ENCODE measurements around the gene ANKS6. TPM values are rescaled to one million over a fixed set of nuclear protein-coding genes. Genes with fewer than 3 reads are reported as not detected.

Gene ANKS6
- total RNA-seq, 2 experiments from 2014 or later: 5.6 to 5.9 TPM

- POLR2A ChIA-PET: no interaction called here
Observed at GRCh38 chr9:98795970-98796363, 388 bp downstream of the ANKS6 start.

DNA sequence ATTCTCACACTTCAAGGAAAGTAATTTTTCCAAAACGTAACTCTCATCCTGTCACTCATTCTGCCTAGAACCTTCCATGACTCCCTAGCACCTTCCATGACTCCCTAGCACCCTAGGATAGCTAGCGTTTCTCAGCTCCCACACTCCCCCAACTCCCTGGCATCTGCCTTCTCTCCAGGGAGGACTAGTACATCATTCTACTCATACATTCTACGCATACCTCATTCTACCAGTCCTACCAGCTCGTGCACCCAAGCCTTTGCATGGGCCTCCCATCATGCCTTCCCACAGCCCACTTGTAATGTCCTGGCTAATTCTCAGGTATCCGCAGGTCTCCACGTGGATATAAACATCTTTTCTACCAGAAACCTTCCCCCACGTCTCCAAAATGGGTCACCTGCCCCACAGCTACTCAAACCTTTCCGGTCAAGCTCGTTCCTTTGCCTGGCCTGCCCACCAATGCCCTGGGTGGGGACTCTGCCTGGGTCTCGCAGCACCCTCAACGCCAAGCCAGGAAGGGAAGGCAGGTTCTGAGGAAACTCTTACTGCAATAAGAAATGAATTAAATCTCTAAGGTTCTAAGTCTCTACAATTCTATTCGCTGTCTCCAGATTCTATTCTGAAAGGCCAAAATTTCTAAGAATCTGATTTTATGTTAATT lies 930 bp downstream of the ANKS6 start:
- H3K27ac Mint-ChIP-seq: peak overlapping the region; percentile 27
- DNase-seq: no peak
- peaks cover 7% of the 10 kb centered on the region for H3K36me3 Mint-ChIP-seq (ENCODE audit: low read depth)
- peak overlapping the region; percentile 67 for H3K4me3 Mint-ChIP-seq
- ChIA-PET CTCF (interaction anchor here (1.6 kb wide), 1 partner anchor 19 kb away, joined by 5 read pairs; no protein-coding TSS in a partner anchor), POLR2A (no interaction called here)
- H3K9me3 Mint-ChIP-seq: peaks cover 16% of the 10 kb centered on the region
- H3K27me3 Mint-ChIP-seq: peaks cover 8% of the 10 kb centered on the region
- peaks cover 24% of the 10 kb centered on the region for H3K4me1 Mint-ChIP-seq

More at GRCh38 chr9:98795970-98796363, 388 bp downstream of the ANKS6 start:
- peaks cover 22% of the 10 kb centered on the region for H3K4me1 Mint-ChIP-seq
- peak; percentile 12 for DNase-seq
- peaks cover 8% of the 10 kb centered on the region for H3K27me3 Mint-ChIP-seq
- H3K9me3 Mint-ChIP-seq: peaks cover 16% of the 10 kb centered on the region
- peak overlapping the region; percentile 27 for H3K27ac Mint-ChIP-seq
- H3K4me3 Mint-ChIP-seq: peak overlapping the region; percentile 67
- H3K36me3 Mint-ChIP-seq (ENCODE audit: low read depth): peaks cover 7% of the 10 kb centered on the region
- CTCF ChIA-PET: interaction anchor here (1.6 kb wide), 1 partner anchor 20 kb away, joined by 5 read pairs; no protein-coding TSS in a partner anchor

DNA sequence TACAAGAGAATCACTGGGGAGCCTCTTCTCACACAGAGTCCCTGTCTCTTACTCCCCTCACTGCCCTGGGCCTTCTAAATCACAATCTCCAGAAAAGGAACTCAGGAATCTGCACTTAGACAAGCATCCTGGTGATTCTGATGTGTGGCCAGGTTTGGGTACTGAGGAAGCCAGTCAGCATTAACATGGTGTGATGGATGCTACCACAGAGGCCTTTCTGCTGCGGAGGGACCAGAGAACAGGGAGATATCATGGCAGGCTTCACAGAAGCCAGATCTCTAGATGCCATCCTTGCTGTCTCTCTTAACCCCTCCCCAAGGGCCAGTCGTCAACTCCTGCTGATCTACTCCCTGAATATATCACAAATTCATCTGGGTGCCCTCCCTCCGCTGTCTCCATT lies 1.6 kb downstream of the ANKS6 start:
- no peak overlapping the region for H3K27ac Mint-ChIP-seq
- CTCF ChIA-PET: interaction anchor here (1.6 kb wide), 1 partner anchor 19 kb away, joined by 5 read pairs; no protein-coding TSS in a partner anchor
- POLR2A ChIA-PET: no interaction called here

GRCh38 chr9:98793031-98793430 lies 3.3 kb downstream of the ANKS6 start:
- Mint-ChIP-seq H3K27ac (no peak overlapping the region), H3K4me3 (no peak overlapping the region), H3K36me3 (ENCODE audit: low read depth) (peaks cover under 1% of the 10 kb centered on the region), H3K4me1 (peaks cover 24% of the 10 kb centered on the region), H3K9me3 (peaks cover 4% of the 10 kb centered on the region), H3K27me3 (peaks cover 2% of the 10 kb centered on the region)
- no peak for DNase-seq
- CTCF ChIA-PET: interaction anchor here (1.0 to 1.5 kb wide), 2 partner anchors 10 to 15 kb away, joined by 3 read pairs; partner anchors contain the start of gene GALNT12
- POLR2A ChIA-PET: no interaction called here

More for the DNA sequence above, 1.6 kb downstream of the ANKS6 start:
- peaks cover 16% of the 10 kb centered on the region for H3K9me3 Mint-ChIP-seq
- no peak for DNase-seq
- peaks cover 24% of the 10 kb centered on the region for H3K4me1 Mint-ChIP-seq
- peaks cover 7% of the 10 kb centered on the region for H3K36me3 Mint-ChIP-seq (ENCODE audit: low read depth)
- peak overlapping the region; percentile 67 for H3K4me3 Mint-ChIP-seq
- H3K27me3 Mint-ChIP-seq: peaks cover 8% of the 10 kb centered on the region

GRCh38 chr9:98791608-98792490 lies 4.5 kb downstream of the ANKS6 start:
- Mint-ChIP-seq H3K27ac (no peak overlapping the region), H3K4me3 (no peak overlapping the region)

DNA sequence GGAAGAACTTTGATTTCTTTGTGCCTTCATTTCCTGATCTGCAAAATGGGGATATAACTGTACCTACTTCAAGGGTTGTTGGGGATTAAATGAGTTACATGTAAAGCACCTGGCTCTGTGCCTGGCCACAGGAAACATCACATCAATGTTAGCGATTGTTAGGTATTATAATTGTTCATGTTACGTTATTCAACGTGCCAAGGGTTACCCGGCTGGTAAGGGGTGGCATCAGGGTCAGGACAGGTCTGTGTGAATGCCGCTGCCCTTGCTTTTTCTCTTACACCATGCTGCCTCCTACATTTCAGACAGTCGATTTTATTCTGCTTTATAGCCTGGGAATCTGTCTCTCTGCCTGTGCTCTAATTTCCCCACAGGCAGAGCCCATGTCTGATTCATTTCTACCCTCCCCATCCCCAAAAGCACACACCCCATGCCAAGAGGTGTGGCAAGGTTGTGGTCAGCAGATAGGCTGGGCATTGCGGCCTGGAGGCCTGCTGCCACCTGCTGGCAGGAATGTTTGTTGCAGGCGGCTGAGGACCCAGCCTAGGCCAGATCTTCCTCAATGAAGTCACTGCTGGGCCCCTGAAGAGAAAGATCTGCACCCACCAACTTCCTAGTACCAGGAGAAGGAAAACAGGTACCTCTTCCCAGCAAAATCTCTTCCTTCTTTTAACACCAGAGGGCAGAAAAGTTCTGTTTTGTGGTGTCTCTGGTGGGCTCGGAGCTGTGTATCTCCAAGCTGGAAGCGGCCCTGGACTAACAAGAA lies 5.3 kb downstream of the ANKS6 start:
- Mint-ChIP-seq H3K27me3 (no peaks in the 10 kb centered on the region), H3K4me1 (peaks cover 20% of the 10 kb centered on the region), H3K9me3 (no peaks in the 10 kb centered on the region), H3K36me3 (ENCODE audit: low read depth) (no peaks in the 10 kb centered on the region), H3K4me3 (no peak overlapping the region), H3K27ac (no peak overlapping the region)
- ChIA-PET CTCF (interaction anchor here (0.9 to 1.4 kb wide), 3 partner anchors 11 to 54 kb away, joined by 3 to 5 read pairs (median 5); no protein-coding TSS in a partner anchor), POLR2A (no interaction called here)
- peak; percentile 62 for DNase-seq

More at GRCh38 chr9:98791608-98792490, 4.5 kb downstream of the ANKS6 start:
- H3K4me1 Mint-ChIP-seq: peaks cover 20% of the 10 kb centered on the region
- H3K36me3 Mint-ChIP-seq (ENCODE audit: low read depth): no peaks in the 10 kb centered on the region
- no peak for DNase-seq
- CTCF ChIA-PET: interaction anchor here (0.9 to 1.5 kb wide), 3 partner anchors 14 to 53 kb away, joined by 3 to 5 read pairs (median 3); partner anchors contain the start of gene GALNT12
- POLR2A ChIA-PET: no interaction called here
- H3K9me3 Mint-ChIP-seq: no peaks in the 10 kb centered on the region
- no peaks in the 10 kb centered on the region for H3K27me3 Mint-ChIP-seq

- no peaks in the 10 kb centered on the region for H3K27me3 Mint-ChIP-seq
- ChIA-PET POLR2A (no interaction called here), CTCF (interaction anchor here (1.2 to 1.4 kb wide), 2 partner anchors 12 to 54 kb away, joined by 3 to 5 read pairs; no protein-coding TSS in a partner anchor)
- no peaks in the 10 kb centered on the region for H3K9me3 Mint-ChIP-seq
- no peaks in the 10 kb centered on the region for H3K36me3 Mint-ChIP-seq (ENCODE audit: low read depth)
- no peak overlapping the region for H3K4me3 Mint-ChIP-seq
- no peak overlapping the region for H3K27ac Mint-ChIP-seq
- DNase-seq: no peak
- H3K4me1 Mint-ChIP-seq: peaks cover 15% of the 10 kb centered on the region
Observed at GRCh38 chr9:98790134-98790841, 6.1 kb downstream of the ANKS6 start.

- H3K4me3 Mint-ChIP-seq: no peak overlapping the region
- H3K9me3 Mint-ChIP-seq: no peaks in the 10 kb centered on the region
- POLR2A ChIA-PET: no interaction called here
- no peak for DNase-seq
- peaks cover 12% of the 10 kb centered on the region for H3K4me1 Mint-ChIP-seq
- H3K36me3 Mint-ChIP-seq (ENCODE audit: low read depth): no peaks in the 10 kb centered on the region
- CTCF ChIA-PET: interaction anchor here (1.2 kb wide), 1 partner anchor 12 kb away, joined by 5 read pairs; no protein-coding TSS in a partner anchor
- H3K27ac Mint-ChIP-seq: no peak overlapping the region
- no peaks in the 10 kb centered on the region for H3K27me3 Mint-ChIP-seq
Observed at GRCh38 chr9:98789483-98790133, 6.7 kb downstream of the ANKS6 start.

DNA sequence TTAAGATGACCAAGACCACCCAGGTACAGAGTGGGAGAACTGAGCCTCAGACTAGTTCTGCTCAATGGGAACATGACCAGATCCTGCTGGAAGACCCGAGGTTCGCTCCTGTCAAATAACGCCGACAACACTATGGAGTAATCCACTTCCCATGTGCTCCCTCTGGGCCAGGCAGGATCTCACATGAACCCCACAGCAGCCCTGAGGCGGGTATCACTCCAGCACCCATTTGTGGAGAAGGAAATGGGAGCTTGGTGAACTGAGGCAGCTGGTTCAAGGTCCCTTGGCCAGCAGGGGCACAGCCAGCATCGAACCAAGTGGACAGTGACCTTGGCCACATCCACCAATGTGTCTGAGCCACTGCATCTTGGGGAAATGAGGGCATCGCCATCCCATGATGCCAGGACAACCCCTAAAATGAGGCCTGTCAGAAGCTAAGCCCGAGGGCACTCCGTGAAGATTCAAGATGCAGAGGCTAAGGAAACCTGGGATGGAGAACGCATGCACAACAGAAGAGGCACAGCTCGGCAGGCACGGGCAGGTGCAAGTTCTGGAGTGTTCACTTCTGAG lies 8.5 kb downstream of the ANKS6 start:
- Mint-ChIP-seq H3K27ac (no peak overlapping the region), H3K27me3 (no peaks in the 10 kb centered on the region), H3K4me3 (no peak overlapping the region), H3K4me1 (peaks cover 12% of the 10 kb centered on the region), H3K9me3 (no peaks in the 10 kb centered on the region), H3K36me3 (ENCODE audit: low read depth) (no peaks in the 10 kb centered on the region)
- CTCF ChIA-PET: no interaction called here
- POLR2A ChIA-PET: no interaction called here
- DNase-seq: no peak

DNA sequence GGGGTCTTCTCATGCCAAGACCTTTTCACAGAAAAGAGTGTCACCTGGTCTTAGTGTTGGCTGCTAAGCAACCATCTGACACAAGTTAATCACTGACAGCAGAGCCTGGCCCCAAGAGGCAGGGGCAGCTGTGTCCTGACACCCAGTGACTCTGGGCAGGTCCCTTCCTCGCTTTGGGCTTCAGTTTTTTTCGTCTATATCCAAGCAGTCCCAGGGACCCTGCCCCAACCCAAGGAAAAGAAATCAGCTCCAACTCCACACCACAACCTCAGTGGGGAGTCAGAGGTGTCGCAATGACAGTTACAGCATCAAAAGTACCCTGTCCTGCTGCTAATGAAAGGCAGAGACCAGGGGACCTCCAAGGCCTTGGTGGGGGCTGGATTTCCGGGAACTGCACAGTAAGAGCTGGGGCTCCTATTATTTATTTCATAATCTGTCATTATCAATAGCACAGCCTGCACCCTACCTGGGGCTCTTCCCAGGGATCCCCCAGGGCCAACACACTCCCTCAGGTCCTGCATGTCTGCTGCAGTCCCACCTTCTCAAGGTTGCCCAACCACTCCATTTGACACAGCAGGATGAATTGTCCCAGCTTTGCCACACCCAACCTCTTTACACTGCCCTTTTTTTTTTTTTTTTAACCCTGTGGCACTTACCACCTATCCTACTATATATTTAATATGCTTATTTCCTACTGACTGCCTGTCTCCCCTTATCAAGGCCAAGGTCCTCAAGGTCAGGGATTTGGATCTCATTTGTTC lies 9.4 kb downstream of the ANKS6 start:
- Mint-ChIP-seq H3K27ac (no peak overlapping the region), H3K36me3 (ENCODE audit: low read depth) (no peaks in the 10 kb centered on the region), H3K9me3 (no peaks in the 10 kb centered on the region), H3K27me3 (no peaks in the 10 kb centered on the region), H3K4me1 (peaks cover 8% of the 10 kb centered on the region), H3K4me3 (no peak overlapping the region)
- CTCF ChIA-PET: interaction anchor here (0.5 to 0.6 kb wide), 2 partner anchors 563 to 1753 kb away, joined by 3 read pairs; no protein-coding TSS in a partner anchor
- DNase-seq: no peak
- POLR2A ChIA-PET: no interaction called here
